Heart left ventricle (tissue), 13 donors: ENCODE data around the gene GPR151.

Source experiments
- CTCF ChIP-seq, 12 donors: fragments of 200-600 bp; sonication (generic) in 4 of 12; IDR thresholded peaks; one replicate each; pipeline versions ENCODE4 v1.5.0 to v1.8.0; 2018 to 2022; ENCODE audit warnings: antibody characterized with exemption in 12 of 12, mild to moderate bottlenecking in 5 of 12
- POLR2A ChIP-seq, 2 donors: fragments of 450-650 bp; IDR thresholded peaks; one replicate each; pipeline ENCODE4 v1.6.1; 2017; ENCODE audit warnings: antibody characterized with exemption in 2 of 2, mild to moderate bottlenecking in 2 of 2, moderate library complexity in 2 of 2
- donor health status: ischemic (EF 13 %, LVEDD 7.1; RV severe dilation, severe dysfunction).
- donor health status: DM: no; HTN: yes; CAD: no.
- donor health status: DM: no; HTN: no; CAD: no.
- donor health status: ischemic (EF 25% LVEDD 6.9; RV normal size, moderate dysfunction).
- donor health status: ischemic (EF 25% LVEDD 5.7; RV mildly dilated, moderate dysfunction).
- donor health status: ischemic (EF 35%, LVEDD 5.7; RV mildly dilated, moderate dysfunction).
- donor health status: nonischemic (EF 11% LVEDD 7.7; RV severe dilation, severe dysfunction).
- donor health status: DM: yes; HTN: yes; CAD: no.
- donor health status: PGD.
- donor health status: ischemic (EF 29% LVEDD 5.4; RV normal size, mild dysfunction).
- donor health status: nonischemic (EF 23%, LVEDD 6.1; RV moderate dilation, normal function).

GRCh38 chr5:146515473-146516150, 378 bp downstream of the GPR151 start:
- no peak for TF ChIP-seq POLR2A (IDR thresholded peaks at IDR 0.05)
- no peak for TF ChIP-seq CTCF (IDR thresholded peaks at IDR 0.05)
